ENCODE results near the gene SNX25.

DNA sequence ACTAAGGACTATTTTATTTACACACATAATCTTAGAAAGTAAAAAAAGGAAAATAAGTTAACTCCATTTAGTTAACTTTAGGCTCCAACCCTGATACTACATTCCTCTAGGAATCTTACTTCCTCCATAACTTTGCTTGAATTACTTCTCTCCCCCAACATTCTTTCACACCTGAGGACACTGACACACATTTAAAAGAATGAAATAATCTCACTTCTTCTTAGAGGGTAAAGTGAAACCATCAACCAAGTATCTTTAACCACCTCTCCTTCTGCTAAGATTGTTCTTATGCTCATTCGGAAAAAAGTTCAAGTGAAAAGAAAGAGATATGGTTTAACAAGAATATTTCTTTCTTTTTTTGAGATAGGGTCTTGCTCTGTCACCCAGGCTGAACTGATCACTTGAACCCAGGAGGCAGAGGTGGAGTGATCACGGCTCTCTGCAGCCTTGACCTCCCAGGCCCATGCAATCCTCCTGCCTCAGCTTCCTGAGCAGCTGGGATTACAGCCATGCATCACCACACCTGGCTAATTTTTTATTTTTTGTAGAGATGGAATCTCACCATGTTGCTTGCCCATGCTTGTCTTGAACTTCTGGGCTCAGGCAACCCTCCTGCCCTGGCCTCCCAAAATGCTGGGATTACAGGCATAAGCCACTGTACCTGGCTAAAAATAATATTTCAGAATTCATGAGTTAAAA lies 37.9 kb upstream of the SNX25 start:
- TF ChIP-seq POLR2A (IDR thresholded peaks at IDR 0.05): no peak
- no peak for TF ChIP-seq CTCF (IDR thresholded peaks at IDR 0.05)
